ENCODE results near the gene CAPN12. TPM values are rescaled to one million over a fixed set of nuclear protein-coding genes. Genes with fewer than 3 reads are reported as not detected.
A peak's percentile ranks its signal among the peaks of the same experiment; 100 is the strongest.

CAPN12 gene
- total RNA-seq, 4 donors from 2014 or later: 0.83 to 8.4 (median 8.2) TPM; not detected in 1

GRCh38 chr19:38684078-38684861 lies 60.0 kb downstream of the CAPN12 start:
- intact Hi-C loops (cut with DNase I; ENCODE audit: low total_unique reads): no loop called here
- Histone ChIP-seq H3K27me3 (no peaks in the 10 kb centered on the region), H3K9me3 (no peaks in the 10 kb centered on the region), H3K36me3 (no peaks in the 10 kb centered on the region), H3K4me3 (no peak overlapping the region), H3K4me1 (peaks cover 21 to 39% of the 10 kb centered on the region in 2 donors), H3K27ac (peak overlapping the region; percentile 95 to 100)
- DNase-seq: peak; percentile 80 to 88
- TF ChIP-seq CTCF (IDR thresholded peaks at IDR 0.05) (no peak), POLR2A (IDR thresholded peaks at IDR 0.05) (peak in 1 of 2 donors; percentile 31)

DNA sequence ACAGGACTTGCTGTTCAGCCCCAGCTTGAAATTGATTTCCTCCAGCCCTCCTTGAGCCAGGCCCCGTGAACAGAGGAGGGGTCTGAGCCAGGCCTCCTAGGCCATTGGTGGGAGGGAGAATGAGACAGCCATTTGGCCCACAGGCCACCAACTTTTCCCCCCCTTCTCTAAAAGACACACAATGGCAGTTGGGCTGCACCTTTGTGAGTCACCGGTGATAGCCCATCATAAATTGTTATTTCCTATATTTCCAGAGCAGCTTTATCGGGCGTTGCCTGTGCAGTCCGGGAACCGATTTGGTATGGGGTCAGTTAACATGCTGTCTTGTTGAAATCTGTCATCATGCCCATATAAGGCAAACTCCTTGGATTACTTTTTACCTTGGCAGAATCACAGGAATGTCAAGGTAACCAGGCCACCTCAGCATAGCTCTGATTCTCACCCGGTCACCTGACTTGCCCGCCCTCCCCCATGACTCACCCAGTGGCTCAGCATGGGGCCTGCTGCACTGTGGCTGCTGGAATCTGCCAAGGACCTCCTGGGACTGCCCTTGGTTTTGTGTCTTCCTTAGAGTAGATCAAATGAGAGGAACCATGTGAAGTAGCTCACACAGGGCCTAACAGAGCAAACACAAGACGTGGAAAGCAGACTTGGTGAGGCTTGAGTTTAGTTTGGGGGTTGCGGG lies 60.7 kb downstream of the CAPN12 start:
- Histone ChIP-seq H3K27me3 (no peaks in the 10 kb centered on the region), H3K36me3 (no peaks in the 10 kb centered on the region), H3K27ac (peak overlapping the region; percentile 95 to 100), H3K4me1 (peaks cover 21 to 43% of the 10 kb centered on the region in 2 donors), H3K9me3 (no peaks in the 10 kb centered on the region), H3K4me3 (no peak overlapping the region)
- TF ChIP-seq POLR2A (IDR thresholded peaks at IDR 0.05): no peak
- no peak for TF ChIP-seq CTCF (IDR thresholded peaks at IDR 0.05)
- intact Hi-C loops (cut with DNase I; ENCODE audit: low total_unique reads): no loop called here
- DNase-seq: peak; percentile 72 to 83

DNA sequence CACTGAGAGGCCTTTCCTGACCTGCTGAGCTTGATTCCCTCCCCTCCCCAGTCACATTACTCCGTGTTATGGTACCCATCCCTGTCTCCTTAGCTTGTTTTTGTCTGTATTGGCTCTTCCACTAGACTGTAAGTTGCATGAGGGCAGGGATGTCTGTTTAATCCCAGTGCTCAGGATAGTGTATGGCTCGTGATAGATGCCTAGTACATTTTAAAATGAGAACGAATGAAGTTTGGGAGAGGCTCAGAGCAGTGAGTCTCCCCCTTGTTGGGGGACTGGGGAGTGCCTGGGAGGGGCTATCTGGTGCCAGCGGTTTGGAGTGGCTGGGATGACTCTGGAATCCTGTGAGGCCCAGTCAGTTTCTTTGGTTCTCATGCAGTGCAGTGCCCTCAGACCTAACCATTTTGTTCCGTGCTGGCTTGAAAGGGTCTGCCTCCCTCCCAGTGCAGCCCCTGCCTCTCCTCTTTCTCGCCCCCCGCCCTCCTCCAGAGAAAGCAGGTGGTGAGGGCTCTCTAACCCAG lies 61.3 kb downstream of the CAPN12 start:
- no peak overlapping the region for H3K4me3 ChIP-seq
- H3K4me1 ChIP-seq: peaks cover 21 to 49% of the 10 kb centered on the region in 2 donors
- H3K9me3 ChIP-seq: no peaks in the 10 kb centered on the region
- TF ChIP-seq CTCF (IDR thresholded peaks at IDR 0.05) (no peak), POLR2A (IDR thresholded peaks at IDR 0.05) (no peak)
- no peak for DNase-seq
- peak overlapping the region; percentile 95 to 100 for H3K27ac ChIP-seq
- no peaks in the 10 kb centered on the region for H3K36me3 ChIP-seq
- intact Hi-C loops (cut with DNase I; ENCODE audit: low total_unique reads): no loop called here
- H3K27me3 ChIP-seq: no peaks in the 10 kb centered on the region

- Histone ChIP-seq H3K4me3 (no peak overlapping the region), H3K27me3 (no peaks in the 10 kb centered on the region), H3K36me3 (no peaks in the 10 kb centered on the region), H3K9me3 (no peaks in the 10 kb centered on the region), H3K4me1 (peaks cover 21 to 50% of the 10 kb centered on the region in 2 donors), H3K27ac (peak overlapping the region; percentile 95 to 100)
- no peak for DNase-seq
- intact Hi-C loops (cut with DNase I; ENCODE audit: low total_unique reads): no loop called here
- TF ChIP-seq POLR2A (IDR thresholded peaks at IDR 0.05) (no peak), CTCF (IDR thresholded peaks at IDR 0.05) (no peak)
These were observed 61.9 kb downstream of the CAPN12 start for GRCh38 chr19:38682195-38682867.

Other genes with a start within 250 kb of the CAPN12 start
- gene MAP4K1, start 126.5 kb downstream of the CAPN12 start, total RNA-seq: 1 to 10 TPM in 2 of 4 donors, under 1 TPM in 1, not detected in 1; 0.55 to 4.5 (median 3.6) TPM
- gene EIF3K, start 125.3 kb downstream of the CAPN12 start, total RNA-seq: 100 to 1,000 TPM; 211 to 441 (median 246) TPM
- gene ACTN4, start 96.8 kb downstream of the CAPN12 start, total RNA-seq: 100 to 1,000 TPM; 259 to 844 (median 429) TPM
- gene LGALS7, start 29.0 kb upstream of the CAPN12 start, total RNA-seq: 1 to 10 TPM in 1 of 4 donors, not detected in 3; 2.6 TPM
- 1 to 10 TPM in 2 of 4 donors, not detected in 2; 1.1 to 6.2 TPM for gene LGALS7B, start 44.7 kb upstream of the CAPN12 start, total RNA-seq
- gene LGALS4, start 68.5 kb upstream of the CAPN12 start, total RNA-seq: 1 to 10 TPM in 2 of 4 donors, under 1 TPM in 1, not detected in 1; 0.51 to 4.7 (median 3.6) TPM
- 100 to 1,000 TPM in 1 of 4 donors, 10 to 100 TPM in 3; 27.7 to 188 (median 70.3) TPM for gene ECH1, start 87.3 kb upstream of the CAPN12 start, total RNA-seq
- 100 to 1,000 TPM in 2 of 4 donors, 10 to 100 TPM in 2; 65.8 to 353 (median 177) TPM for gene HNRNPL, start 105.5 kb upstream of the CAPN12 start, total RNA-seq
- gene RINL, start 133.8 kb upstream of the CAPN12 start, total RNA-seq: 100 to 1,000 TPM in 1 of 4 donors, 1 to 10 TPM in 3; 3.3 to 308 (median 5.0) TPM
- 100 to 1,000 TPM in 2 of 4 donors, 10 to 100 TPM in 2; 46.0 to 171 (median 80.2) TPM for gene SIRT2, start 155.1 kb upstream of the CAPN12 start, total RNA-seq
- gene NFKBIB, start 155.5 kb upstream of the CAPN12 start, total RNA-seq: 10 to 100 TPM in 3 of 4 donors, 1 to 10 TPM in 1; 5.2 to 37.4 (median 19.4) TPM
- 1 to 10 TPM in 1 of 4 donors, under 1 TPM in 1, not detected in 2; 0.43 to 1.2 TPM for gene CCER2, start 167.7 kb upstream of the CAPN12 start, total RNA-seq
- gene SARS2, start 186.3 kb upstream of the CAPN12 start, total RNA-seq: 10 to 100 TPM in 2 of 4 donors, 1 to 10 TPM in 2; 1.3 to 18.4 (median 10.6) TPM
- gene MRPS12, start 186.5 kb upstream of the CAPN12 start, total RNA-seq: 10 to 100 TPM; 16.9 to 83.8 (median 19.2) TPM
- 10 to 100 TPM in 3 of 4 donors, 1 to 10 TPM in 1; 3.8 to 47.6 (median 36.7) TPM for gene FBXO17, start 231.3 kb upstream of the CAPN12 start, total RNA-seq

Data from uterus (tissue), 4 donors.